Choroid plexus epithelial cell (primary cell): Measurements from ENCODE around the gene KRI1.
"Not testable (repeated sequence)": the region's sequence is repeated elsewhere in the genome, so short reads cannot be mapped to it uniquely, and the experiment has no call there.

ENCODE experiments used
- DNase-seq: peaks from one replicate; pipeline ENCODE4 v3.0.0-alpha.2; 2010; ENCODE audit warnings: low read depth
- H3K4me3 ChIP-seq: 2 replicates; pipeline ENCODE4 v1.5.1; 2011; ENCODE audit warnings: low read depth, mild to moderate bottlenecking, control low read depth, low read length, moderate library complexity
- TF ChIP-seq, protein P1 (sequence below): conservative IDR thresholded peaks from 2 replicates; pipeline ENCODE4 v1.5.1; 2011; ENCODE audit warnings: low read depth, mild to moderate bottlenecking, control low read depth, inconsistent platforms, low read length, moderate library complexity

KRI1 gene

GRCh38 chr19:10554760-10555609 is 10.8 kb downstream of the KRI1 start:
- no peak for DNase-seq
- no peak overlapping the region for H3K4me3 ChIP-seq
- TF ChIP-seq, protein P1, sequence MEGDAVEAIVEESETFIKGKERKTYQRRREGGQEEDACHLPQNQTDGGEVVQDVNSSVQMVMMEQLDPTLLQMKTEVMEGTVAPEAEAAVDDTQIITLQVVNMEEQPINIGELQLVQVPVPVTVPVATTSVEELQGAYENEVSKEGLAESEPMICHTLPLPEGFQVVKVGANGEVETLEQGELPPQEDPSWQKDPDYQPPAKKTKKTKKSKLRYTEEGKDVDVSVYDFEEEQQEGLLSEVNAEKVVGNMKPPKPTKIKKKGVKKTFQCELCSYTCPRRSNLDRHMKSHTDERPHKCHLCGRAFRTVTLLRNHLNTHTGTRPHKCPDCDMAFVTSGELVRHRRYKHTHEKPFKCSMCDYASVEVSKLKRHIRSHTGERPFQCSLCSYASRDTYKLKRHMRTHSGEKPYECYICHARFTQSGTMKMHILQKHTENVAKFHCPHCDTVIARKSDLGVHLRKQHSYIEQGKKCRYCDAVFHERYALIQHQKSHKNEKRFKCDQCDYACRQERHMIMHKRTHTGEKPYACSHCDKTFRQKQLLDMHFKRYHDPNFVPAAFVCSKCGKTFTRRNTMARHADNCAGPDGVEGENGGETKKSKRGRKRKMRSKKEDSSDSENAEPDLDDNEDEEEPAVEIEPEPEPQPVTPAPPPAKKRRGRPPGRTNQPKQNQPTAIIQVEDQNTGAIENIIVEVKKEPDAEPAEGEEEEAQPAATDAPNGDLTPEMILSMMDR: peak; percentile 13

DNA sequence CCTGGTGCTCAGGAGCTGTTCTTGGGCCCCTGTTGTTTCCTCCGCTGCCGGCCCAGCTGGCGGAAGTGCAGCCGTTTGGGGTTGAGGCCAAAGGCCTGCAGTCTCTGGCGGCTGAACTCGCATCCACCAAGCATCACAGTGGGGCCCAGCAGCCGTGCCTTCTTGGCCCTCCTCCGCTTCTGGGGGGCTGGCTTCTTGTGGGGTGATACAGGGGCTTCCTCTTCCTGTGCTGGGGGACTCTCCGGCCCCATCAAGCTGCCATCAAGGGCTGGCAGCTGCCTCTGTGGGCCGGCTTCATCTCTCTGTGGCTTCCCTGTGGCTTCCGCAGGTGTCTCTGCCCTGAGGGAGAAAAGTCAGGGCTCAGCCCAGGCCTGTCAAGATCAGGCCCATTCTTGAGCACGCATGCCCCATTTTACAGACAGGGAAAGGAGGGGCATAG is 11.8 kb downstream of the KRI1 start:
- TF ChIP-seq, protein P1: no peak
- H3K4me3 ChIP-seq: no peak overlapping the region
- no peak for DNase-seq

GRCh38 chr19:10553087-10553667 is 12.6 kb downstream of the KRI1 start:
- no peak for DNase-seq
- TF ChIP-seq, protein P1: no peak
- H3K4me3 ChIP-seq: no peak overlapping the region

DNA sequence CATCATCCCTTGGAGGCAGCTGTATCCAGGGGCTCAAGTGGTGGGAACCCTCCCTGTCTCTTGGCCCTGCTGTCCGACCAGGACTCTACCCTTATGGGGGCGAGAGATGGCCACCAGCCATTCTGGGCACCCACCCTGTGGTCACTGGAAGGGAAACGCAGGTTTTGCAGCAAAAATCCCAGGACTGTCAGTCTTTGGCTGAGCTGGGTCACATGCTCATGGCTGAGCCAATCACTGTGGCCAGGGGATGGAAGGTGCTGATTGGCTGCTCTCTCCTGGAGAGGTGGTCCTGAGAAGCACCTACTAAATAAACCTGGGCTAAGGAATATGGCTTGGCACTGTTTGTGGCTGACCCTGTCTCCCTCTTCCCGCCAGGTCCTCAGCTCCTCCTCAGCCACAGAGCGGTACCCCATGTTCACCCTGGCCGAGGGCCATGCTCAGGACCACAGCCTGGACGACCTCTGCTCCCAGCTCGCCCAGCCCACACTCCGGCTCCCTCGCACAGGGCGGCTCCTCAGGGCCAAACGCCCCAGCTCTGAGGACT is 13.2 kb downstream of the KRI1 start:
- no peak overlapping the region for H3K4me3 ChIP-seq
- TF ChIP-seq, protein P1: no peak
- DNase-seq: peak; percentile 37

- TF ChIP-seq, protein P1: peak; percentile 34
- no peak overlapping the region for H3K4me3 ChIP-seq
- DNase-seq: peak; percentile 46
Observed at GRCh38 chr19:10551698-10552301, 14.0 kb downstream of the KRI1 start.

DNA sequence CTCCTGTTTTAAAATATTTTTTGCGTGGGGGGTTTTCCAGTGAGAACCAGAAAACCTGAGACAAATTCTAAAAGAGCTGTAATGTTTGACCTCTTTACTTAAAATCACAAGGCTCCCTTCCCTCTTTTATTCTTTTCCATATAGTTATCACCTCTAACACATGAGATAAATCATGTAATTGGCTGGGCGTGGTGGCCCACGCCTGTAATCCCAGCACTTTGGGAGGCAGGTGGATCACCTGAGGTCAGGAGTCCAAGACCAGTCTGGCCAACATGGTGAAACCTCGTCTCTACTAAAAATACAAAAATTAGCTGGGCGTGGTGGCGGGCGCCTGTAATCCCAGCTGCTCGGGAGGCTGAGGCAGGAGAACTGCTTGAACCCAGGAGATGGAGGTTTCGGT is 14.8 kb downstream of the KRI1 start:
- not testable (repeated sequence) for H3K4me3 ChIP-seq, DNase-seq

- TF ChIP-seq, protein P1: no peak
- DNase-seq: no peak
- no peak overlapping the region for H3K4me3 ChIP-seq
Observed at GRCh38 chr19:10550336-10550735, 15.5 kb downstream of the KRI1 start.
